Chondrocyte (in vitro differentiated cells): Measurements from ENCODE around the gene IQGAP2. TPM values are rescaled to one million over a fixed set of nuclear protein-coding genes. Genes with fewer than 3 reads are reported as not detected.

Experiments
- DNase-seq: peaks from one replicate; pipeline ENCODE4 v3.0.0; 2021; ENCODE audit warnings: mixed read lengths, low spot score
- H3K27ac Mint-ChIP-seq: one replicate; pipeline ENCODE4 v1.8.0; 2021; ENCODE audit warnings: mild to moderate bottlenecking, moderate library complexity, mixed read lengths; ENCODE audit not compliant: unreplicated experiment
- H3K27me3 Mint-ChIP-seq: 2 replicates; pipeline ENCODE4 v1.8.0; 2021; ENCODE audit warnings: low read depth, mixed read lengths
- H3K36me3 Mint-ChIP-seq: 2 replicates; pipeline ENCODE4 v1.8.0; 2021; ENCODE audit warnings: low read depth, mixed read lengths
- H3K4me1 Mint-ChIP-seq: 2 replicates; pipeline ENCODE4 v1.8.0; 2021; ENCODE audit warnings: low read depth, mild to moderate bottlenecking, mixed read lengths
- H3K4me3 Mint-ChIP-seq: one replicate; pipeline ENCODE4 v1.8.0; 2021; ENCODE audit warnings: mild to moderate bottlenecking, moderate library complexity, mixed read lengths; ENCODE audit not compliant: unreplicated experiment
- H3K9me3 Mint-ChIP-seq: 2 replicates; pipeline ENCODE4 v1.8.0; 2021; ENCODE audit warnings: low read depth, mixed read lengths
- total RNA-seq: library from RNA; stranded (reverse); gene quantifications from 3 replicates; pipeline ENCODE4 v1.2.1, GENCODE V29; 2021
- TF ChIP-seq, protein P1 (sequence below): fragments of 200-600 bp; sonication (generic); IDR thresholded peaks from 2 replicates; pipeline ENCODE4 v1.5.0; 2021; ENCODE audit warnings: antibody characterized with exemption, mild to moderate bottlenecking, moderate library complexity

IQGAP2 gene
- total RNA-seq, 1 donor from 2014 or later, result 3.0 TPM

DNA sequence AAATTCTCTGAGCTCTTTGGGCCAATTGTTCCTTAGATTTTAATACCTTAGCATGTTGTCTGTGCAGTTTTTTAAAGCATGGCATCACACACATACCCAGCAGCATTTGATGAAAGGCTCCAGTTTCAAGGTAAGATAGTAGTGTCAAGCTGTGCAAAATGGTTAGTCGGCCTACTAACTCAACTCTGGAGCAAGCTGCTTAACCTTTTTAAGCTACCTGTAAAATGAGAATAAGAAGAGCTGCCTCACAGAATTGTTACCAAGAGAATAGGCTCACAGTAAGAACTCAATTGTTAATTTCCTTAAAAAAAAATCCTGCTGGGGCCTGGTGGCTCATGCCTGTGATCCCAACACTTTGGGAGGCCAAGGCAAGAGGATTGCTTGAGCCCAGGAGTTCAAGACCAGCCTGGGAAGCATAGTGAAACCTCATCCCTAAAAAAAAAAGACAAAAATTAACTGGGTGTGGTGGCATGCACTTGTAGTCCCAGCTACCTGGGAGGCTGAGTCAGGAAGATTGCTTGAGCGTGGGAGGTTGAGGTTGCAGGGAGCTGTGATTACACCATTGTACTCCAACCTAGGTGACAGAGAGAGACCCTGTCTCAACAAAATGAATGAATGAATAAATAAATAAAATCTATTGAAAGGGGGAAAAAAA is 96.5 kb downstream of the IQGAP2 start:
- Mint-ChIP-seq H3K36me3 (no peaks in the 10 kb centered on the region), H3K4me3 (no peak overlapping the region), H3K27me3 (no peaks in the 10 kb centered on the region), H3K4me1 (peaks cover 14% of the 10 kb centered on the region), H3K27ac (no peak overlapping the region), H3K9me3 (no peaks in the 10 kb centered on the region)
- no peak for DNase-seq
- TF ChIP-seq, protein P1, sequence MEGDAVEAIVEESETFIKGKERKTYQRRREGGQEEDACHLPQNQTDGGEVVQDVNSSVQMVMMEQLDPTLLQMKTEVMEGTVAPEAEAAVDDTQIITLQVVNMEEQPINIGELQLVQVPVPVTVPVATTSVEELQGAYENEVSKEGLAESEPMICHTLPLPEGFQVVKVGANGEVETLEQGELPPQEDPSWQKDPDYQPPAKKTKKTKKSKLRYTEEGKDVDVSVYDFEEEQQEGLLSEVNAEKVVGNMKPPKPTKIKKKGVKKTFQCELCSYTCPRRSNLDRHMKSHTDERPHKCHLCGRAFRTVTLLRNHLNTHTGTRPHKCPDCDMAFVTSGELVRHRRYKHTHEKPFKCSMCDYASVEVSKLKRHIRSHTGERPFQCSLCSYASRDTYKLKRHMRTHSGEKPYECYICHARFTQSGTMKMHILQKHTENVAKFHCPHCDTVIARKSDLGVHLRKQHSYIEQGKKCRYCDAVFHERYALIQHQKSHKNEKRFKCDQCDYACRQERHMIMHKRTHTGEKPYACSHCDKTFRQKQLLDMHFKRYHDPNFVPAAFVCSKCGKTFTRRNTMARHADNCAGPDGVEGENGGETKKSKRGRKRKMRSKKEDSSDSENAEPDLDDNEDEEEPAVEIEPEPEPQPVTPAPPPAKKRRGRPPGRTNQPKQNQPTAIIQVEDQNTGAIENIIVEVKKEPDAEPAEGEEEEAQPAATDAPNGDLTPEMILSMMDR, result no peak

DNA sequence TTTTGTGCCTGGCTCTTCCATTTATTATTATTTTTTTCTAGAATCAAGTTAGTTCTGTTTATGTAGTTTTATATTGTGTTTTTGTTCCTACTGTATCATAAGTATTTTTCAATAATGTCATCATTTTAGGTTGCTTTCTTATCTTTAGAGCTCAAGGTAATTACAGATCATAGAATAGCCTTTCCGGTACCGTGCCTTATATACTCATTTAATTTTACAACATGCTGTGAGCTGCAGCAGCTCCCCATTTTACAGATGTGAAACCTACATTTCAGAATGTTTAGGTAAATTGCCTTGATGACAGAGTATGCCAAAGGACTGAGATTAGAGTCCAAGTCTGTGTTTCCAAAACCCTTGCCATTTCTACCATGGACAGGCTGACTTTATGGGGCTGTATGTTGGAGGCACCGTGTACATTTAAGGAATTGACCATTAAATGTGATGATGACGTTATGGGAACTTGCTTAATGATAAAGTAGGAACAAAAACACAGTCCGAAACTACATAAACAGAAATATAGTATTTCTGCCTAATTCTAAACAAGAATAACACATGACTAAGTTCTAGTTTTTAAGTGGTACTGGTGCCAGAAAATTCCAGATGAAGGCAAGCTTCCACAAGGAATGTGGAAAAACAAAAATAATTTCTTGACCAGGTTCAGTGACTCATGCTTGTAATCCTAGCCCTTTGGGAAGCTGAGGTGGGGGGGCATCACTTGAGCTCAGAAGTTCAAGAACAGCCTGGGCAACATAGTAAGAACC is 97.7 kb downstream of the IQGAP2 start:
- H3K4me1 Mint-ChIP-seq, result peaks cover 14% of the 10 kb centered on the region
- TF ChIP-seq, protein P1, result no peak
- H3K4me3 Mint-ChIP-seq, result no peak overlapping the region
- no peaks in the 10 kb centered on the region for H3K27me3 Mint-ChIP-seq
- no peaks in the 10 kb centered on the region for H3K36me3 Mint-ChIP-seq
- DNase-seq, result no peak
- H3K9me3 Mint-ChIP-seq, result no peaks in the 10 kb centered on the region
- peak overlapping the region; percentile 32 for H3K27ac Mint-ChIP-seq

DNA sequence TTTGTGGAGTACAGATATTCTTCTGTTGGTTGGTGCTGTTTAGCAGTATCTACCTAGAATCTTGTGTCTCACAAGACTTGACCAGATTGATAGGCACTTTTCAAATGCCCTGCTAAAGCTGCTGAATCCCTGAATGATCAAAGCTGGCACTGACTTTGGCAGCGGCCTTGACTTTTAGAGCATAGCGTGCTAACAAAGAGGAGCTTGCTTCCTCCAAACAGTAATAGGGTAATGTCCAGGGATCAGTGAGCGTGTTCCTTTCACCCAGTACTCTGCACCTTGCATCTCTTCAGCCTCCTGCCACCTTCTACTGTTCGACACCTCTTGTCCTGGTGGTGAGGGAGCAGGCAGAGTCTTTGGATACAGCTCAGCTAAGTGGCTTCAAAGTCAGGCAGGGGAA is 100.8 kb downstream of the IQGAP2 start:
- H3K4me3 Mint-ChIP-seq, result no peak overlapping the region
- TF ChIP-seq, protein P1, result no peak
- no peaks in the 10 kb centered on the region for H3K9me3 Mint-ChIP-seq
- no peaks in the 10 kb centered on the region for H3K27me3 Mint-ChIP-seq
- no peak for DNase-seq
- H3K4me1 Mint-ChIP-seq, result peaks cover 14% of the 10 kb centered on the region
- H3K36me3 Mint-ChIP-seq, result no peaks in the 10 kb centered on the region
- H3K27ac Mint-ChIP-seq, result no peak overlapping the region

DNA sequence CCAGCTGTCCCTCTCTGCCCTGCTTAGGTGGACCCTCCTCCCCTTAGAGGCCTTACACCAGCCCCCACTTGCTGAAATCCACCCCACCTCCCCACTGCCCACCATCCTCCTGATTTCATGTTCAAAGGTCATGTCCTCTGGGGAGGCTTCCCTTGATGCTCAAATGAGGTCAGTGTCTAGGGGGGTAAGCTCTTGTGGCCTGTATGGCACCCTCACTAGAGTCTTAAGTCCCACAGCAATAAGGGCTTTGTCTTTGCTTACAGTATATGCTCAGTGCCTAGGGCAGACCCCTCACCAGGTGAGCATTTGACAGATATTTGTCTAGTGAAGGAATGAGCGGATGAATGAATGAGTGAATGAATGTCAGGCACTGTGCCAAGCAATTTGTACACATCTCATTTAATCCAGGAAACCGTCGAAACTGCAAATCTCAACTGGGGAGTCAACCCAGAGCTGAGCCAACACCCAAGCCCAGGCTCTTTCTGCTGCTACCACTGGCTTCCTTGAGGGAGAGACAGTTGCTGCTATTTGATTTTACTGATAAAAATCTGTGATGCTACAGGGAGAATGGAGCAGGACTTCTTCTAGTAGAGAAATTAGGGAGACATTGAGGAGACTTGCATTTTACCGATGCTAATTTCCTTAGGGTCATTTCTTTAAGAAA is 101.9 kb downstream of the IQGAP2 start:
- H3K27ac Mint-ChIP-seq, result no peak overlapping the region
- H3K27me3 Mint-ChIP-seq, result no peaks in the 10 kb centered on the region
- TF ChIP-seq, protein P1, result no peak

DNA sequence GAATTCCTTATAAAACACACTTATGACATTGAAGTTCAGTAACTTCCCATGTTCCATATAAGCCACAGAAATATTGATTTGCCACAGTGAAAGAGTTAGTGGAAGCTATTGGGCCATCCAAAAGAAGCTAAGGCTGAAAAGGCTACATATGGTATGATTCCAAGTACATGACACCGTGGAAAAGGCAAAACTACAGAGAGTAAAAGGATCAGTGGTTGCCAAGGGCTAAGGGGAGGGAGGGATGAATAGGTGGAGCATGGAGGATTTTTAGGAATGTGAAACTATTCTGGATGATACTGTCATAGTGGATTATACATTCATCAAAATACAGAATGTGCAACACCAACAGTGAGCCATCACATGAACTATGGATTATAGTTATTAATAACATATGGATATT is 110.4 kb downstream of the IQGAP2 start:
- Mint-ChIP-seq H3K27ac (no peak overlapping the region), H3K4me1 (peaks cover 11% of the 10 kb centered on the region), H3K27me3 (no peaks in the 10 kb centered on the region), H3K9me3 (peaks cover 2% of the 10 kb centered on the region), H3K4me3 (no peak overlapping the region), H3K36me3 (no peaks in the 10 kb centered on the region)
- TF ChIP-seq, protein P1, result no peak
- no peak for DNase-seq

More for the DNA sequence above, 101.9 kb downstream of the IQGAP2 start:
- Mint-ChIP-seq H3K4me3 (no peak overlapping the region), H3K36me3 (no peaks in the 10 kb centered on the region), H3K9me3 (no peaks in the 10 kb centered on the region), H3K4me1 (peaks cover 14% of the 10 kb centered on the region)
- no peak for DNase-seq
